ENCODE measurements around the gene DNM3.

GRCh38 chr1:172272087-172272486 is 430.8 kb downstream of the DNM3 start:
- TF ChIP-seq CTCF (IDR thresholded peaks at IDR 0.05) (no peak), POLR2A (IDR thresholded peaks at IDR 0.05) (no peak), EP300 (IDR thresholded peaks at IDR 0.05; ENCODE audit: low read depth) (no peak), POLR2AphosphoS5 (IDR thresholded peaks at IDR 0.05) (no peak)
